Panc1 (cell line): Measurements from ENCODE around the gene FAM237B. TPM values are rescaled to one million over a fixed set of nuclear protein-coding genes. Genes with fewer than 3 reads are reported as not detected.
A peak's percentile ranks its signal among the peaks of the same experiment; 100 is the strongest.

Source experiments
- ATAC-seq: fragments of 200-7000 bp; cut with Tn5 transposase; 2 replicates; pipeline ENCODE4 v1.9.1; 2020; ENCODE audit warnings: mild to moderate bottlenecking, moderate library complexity
- BruUV-seq: library from RNA; stranded (reverse); fragments of 400-500 nt; replicated peaks from 2 replicates; lab custom pipeline; 2021; lab: Mats Ljungman, UMichigan
- CTCF ChIA-PET: fragments of 300-600 bp; sonication (Branson Sonifier 250); formaldehyde crosslinking; loops from one replicate; lab custom pipeline; 2022; ENCODE audit warnings: antibody characterized with exemption; lab: Charles Lee
- POLR2A ChIA-PET: fragments of 300-600 bp; sonication (Branson Sonifier 250); formaldehyde crosslinking; loops from one replicate; lab custom pipeline; 2022; ENCODE audit warnings: antibody characterized with exemption; lab: Charles Lee
- DNase-seq: peaks from one replicate; pipeline ENCODE4 v3.0.0-alpha.2; 2010; ENCODE audit warnings: low read depth, low spot score
- H3K27ac ChIP-seq: 2 replicates; pipeline ENCODE4 v1.5.1; 2011; ENCODE audit warnings: mild to moderate bottlenecking, low read length, inconsistent platforms
- H3K27me3 ChIP-seq: fragments of 200-500 bp; sonication (Bioruptor generic); 2 replicates; pipeline ENCODE4 v1.6.0; 2014; ENCODE audit warnings: low read length, inconsistent platforms; ENCODE audit not compliant: control insufficient read depth, insufficient read depth
- H3K36me3 ChIP-seq: fragments of 200-500 bp; sonication (Bioruptor generic); 2 replicates; pipeline ENCODE4 v1.5.1; 2014; ENCODE audit warnings: inconsistent platforms, mild to moderate bottlenecking, low read length, moderate library complexity; ENCODE audit not compliant: control insufficient read depth, insufficient read depth
- H3K4me1 ChIP-seq: 2 replicates; pipeline ENCODE4 v1.5.1; 2011; ENCODE audit warnings: inconsistent platforms, mild to moderate bottlenecking, low read length, moderate library complexity; ENCODE audit not compliant: control insufficient read depth, insufficient read depth
- H3K4me3 ChIP-seq, 2 experiments: 2 replicates each; pipeline ENCODE4 v1.5.1; 2011 to 2012; ENCODE audit warnings: low read depth in 2 of 2, low read length in 2 of 2, mild to moderate bottlenecking in 2 of 2, inconsistent platforms in 1 of 2, moderate library complexity in 1 of 2
- H3K9me3 ChIP-seq: fragments of 200-500 bp; sonication (Bioruptor generic); 2 replicates; pipeline ENCODE4 v1.5.1; 2014; ENCODE audit warnings: low read depth, mild to moderate bottlenecking, inconsistent platforms, low read length, moderate library complexity; ENCODE audit not compliant: control insufficient read depth, insufficient read depth
- POLR2AphosphoS5 ChIP-seq: IDR thresholded peaks from 2 replicates; pipeline ENCODE4 v1.6.1; 2012; ENCODE audit warnings: mild to moderate bottlenecking, low read depth, low read length, moderate library complexity
- SIN3A ChIP-seq: IDR thresholded peaks from 2 replicates; pipeline ENCODE4 v1.6.1; 2012; ENCODE audit warnings: low read depth, mild to moderate bottlenecking, low read length, moderate library complexity, borderline replicate concordance; ENCODE audit not compliant: insufficient read depth
- TCF7L2 ChIP-seq: IDR thresholded peaks from 2 replicates; pipeline ENCODE4 v1.6.1; 2011; ENCODE audit warnings: mild to moderate bottlenecking, low read depth, low read length, inconsistent platforms
- in situ Hi-C: cut with HindIII; loops from 2 replicates; pipeline ENCODE4 v1.10.0; 2016; ENCODE audit warnings: low sequenced_read_pairs, low pct_unique_long_range_greater_than_20kb
- intact Hi-C: fragments of 100-400 bp; cut with micrococcal nuclease; formaldehyde crosslinking; loops from one replicate; pipeline ENCODE4 v1.10.0; 2022; ENCODE audit not compliant: unreplicated experiment
- total RNA-seq: library from RNA; stranded (reverse); gene quantifications from one replicate; pipeline ENCODE4 v1.2.1, GENCODE V29; 2021; ENCODE audit not compliant: unreplicated experiment
- TF ChIP-seq, protein P1 (sequence below): fragments of 450-650 bp; IDR thresholded peaks from 2 replicates; pipeline ENCODE4 v1.5.1; 2017; ENCODE audit warnings: mild to moderate bottlenecking
- TF ChIP-seq, protein P2 (sequence below), 2 experiments: IDR thresholded peaks; 2 replicates each; pipeline ENCODE4 v1.6.1; 2011 to 2012; ENCODE audit warnings: low read depth in 2 of 2, control low read depth in 1 of 2, low read length in 1 of 2, mild to moderate bottlenecking in 1 of 2, moderate library complexity in 1 of 2; ENCODE audit not compliant: insufficient read depth in 1 of 2

The FAM237B gene
- total RNA-seq, 1 experiment from 2014 or later, result not detected

DNA sequence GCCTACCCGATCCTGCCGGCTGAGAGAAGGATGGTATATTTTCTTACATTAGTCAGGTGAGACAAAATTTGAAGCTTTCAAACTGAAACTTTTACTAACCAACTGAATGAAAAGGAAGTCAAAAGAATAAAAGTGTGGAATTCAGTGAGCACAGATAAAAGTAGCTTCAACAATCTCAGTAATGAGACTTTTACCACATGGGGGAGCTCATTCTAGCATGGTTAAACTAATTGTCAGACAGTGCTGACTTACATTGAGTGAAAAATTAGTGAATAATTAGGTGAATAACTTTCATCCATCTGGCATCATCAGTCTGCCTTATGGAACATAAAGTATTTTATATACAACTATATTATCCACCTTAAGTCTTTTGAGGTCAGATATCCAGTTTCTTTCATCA lies 8.4 kb downstream of the FAM237B start:
- Histone ChIP-seq H3K27me3 (peaks cover 8% of the 10 kb centered on the region), H3K4me1 (no peaks in the 10 kb centered on the region), H3K4me3 (no peak overlapping the region), H3K36me3 (no peaks in the 10 kb centered on the region), H3K9me3 (no peaks in the 10 kb centered on the region), H3K27ac (no peak overlapping the region)
- TF ChIP-seq POLR2AphosphoS5, result no peak
- TF ChIP-seq SIN3A, result no peak
- TF ChIP-seq, protein P1, sequence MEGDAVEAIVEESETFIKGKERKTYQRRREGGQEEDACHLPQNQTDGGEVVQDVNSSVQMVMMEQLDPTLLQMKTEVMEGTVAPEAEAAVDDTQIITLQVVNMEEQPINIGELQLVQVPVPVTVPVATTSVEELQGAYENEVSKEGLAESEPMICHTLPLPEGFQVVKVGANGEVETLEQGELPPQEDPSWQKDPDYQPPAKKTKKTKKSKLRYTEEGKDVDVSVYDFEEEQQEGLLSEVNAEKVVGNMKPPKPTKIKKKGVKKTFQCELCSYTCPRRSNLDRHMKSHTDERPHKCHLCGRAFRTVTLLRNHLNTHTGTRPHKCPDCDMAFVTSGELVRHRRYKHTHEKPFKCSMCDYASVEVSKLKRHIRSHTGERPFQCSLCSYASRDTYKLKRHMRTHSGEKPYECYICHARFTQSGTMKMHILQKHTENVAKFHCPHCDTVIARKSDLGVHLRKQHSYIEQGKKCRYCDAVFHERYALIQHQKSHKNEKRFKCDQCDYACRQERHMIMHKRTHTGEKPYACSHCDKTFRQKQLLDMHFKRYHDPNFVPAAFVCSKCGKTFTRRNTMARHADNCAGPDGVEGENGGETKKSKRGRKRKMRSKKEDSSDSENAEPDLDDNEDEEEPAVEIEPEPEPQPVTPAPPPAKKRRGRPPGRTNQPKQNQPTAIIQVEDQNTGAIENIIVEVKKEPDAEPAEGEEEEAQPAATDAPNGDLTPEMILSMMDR, result peak; percentile 20; the same call in 1 of the 2 replicates
- DNase-seq, result no peak
- no peak for ATAC-seq
- ChIA-PET CTCF (interaction anchor here (0.6 to 0.7 kb wide), 2 partner anchors 9 to 12 kb away, joined by 4 to 5 read pairs; no protein-coding TSS in a partner anchor), POLR2A (no interaction called here)
- in situ Hi-C loops, result no loop called here
- intact Hi-C loops, result no loop called here
- no TSS peak for BruUV-seq

DNA sequence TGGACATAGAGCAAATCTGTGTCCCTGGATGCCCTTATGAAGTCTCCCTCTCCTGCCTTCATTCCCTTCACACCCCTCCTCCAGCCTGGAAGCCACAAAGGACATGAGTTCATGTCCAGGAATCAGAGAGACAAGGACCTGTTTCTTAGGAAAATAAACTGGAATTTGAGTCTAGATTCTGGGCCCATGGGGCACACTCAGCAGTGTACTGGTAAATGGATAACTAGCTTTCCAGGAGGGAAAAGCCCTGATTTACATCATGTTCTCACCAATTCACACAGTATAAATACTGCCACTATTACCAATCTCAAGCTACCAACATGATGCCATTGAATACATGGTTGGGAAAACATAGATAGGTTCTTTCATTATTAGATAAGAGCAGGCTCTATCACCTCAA lies 9.9 kb downstream of the FAM237B start:
- ATAC-seq (no peak), DNase-seq (no peak)
- H3K4me3 ChIP-seq, result no peak overlapping the region
- ChIA-PET POLR2A (no interaction called here), CTCF (no interaction called here)
- intact Hi-C loops, result no loop called here
- no peaks in the 10 kb centered on the region for H3K27me3 ChIP-seq
- no peaks in the 10 kb centered on the region for H3K9me3 ChIP-seq
- TF ChIP-seq, protein P1, result no peak
- TF ChIP-seq POLR2AphosphoS5, result no peak
- TF ChIP-seq, protein P2, sequence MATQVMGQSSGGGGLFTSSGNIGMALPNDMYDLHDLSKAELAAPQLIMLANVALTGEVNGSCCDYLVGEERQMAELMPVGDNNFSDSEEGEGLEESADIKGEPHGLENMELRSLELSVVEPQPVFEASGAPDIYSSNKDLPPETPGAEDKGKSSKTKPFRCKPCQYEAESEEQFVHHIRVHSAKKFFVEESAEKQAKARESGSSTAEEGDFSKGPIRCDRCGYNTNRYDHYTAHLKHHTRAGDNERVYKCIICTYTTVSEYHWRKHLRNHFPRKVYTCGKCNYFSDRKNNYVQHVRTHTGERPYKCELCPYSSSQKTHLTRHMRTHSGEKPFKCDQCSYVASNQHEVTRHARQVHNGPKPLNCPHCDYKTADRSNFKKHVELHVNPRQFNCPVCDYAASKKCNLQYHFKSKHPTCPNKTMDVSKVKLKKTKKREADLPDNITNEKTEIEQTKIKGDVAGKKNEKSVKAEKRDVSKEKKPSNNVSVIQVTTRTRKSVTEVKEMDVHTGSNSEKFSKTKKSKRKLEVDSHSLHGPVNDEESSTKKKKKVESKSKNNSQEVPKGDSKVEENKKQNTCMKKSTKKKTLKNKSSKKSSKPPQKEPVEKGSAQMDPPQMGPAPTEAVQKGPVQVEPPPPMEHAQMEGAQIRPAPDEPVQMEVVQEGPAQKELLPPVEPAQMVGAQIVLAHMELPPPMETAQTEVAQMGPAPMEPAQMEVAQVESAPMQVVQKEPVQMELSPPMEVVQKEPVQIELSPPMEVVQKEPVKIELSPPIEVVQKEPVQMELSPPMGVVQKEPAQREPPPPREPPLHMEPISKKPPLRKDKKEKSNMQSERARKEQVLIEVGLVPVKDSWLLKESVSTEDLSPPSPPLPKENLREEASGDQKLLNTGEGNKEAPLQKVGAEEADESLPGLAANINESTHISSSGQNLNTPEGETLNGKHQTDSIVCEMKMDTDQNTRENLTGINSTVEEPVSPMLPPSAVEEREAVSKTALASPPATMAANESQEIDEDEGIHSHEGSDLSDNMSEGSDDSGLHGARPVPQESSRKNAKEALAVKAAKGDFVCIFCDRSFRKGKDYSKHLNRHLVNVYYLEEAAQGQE (IDR thresholded peaks at IDR 0.05; ENCODE audit: insufficient read depth in 1 of 2, low read depth in 2 of 2, low read length in 1 of 2), result no peak
- TF ChIP-seq SIN3A, result no peak
- no peak for TF ChIP-seq TCF7L2
- in situ Hi-C loops, result no loop called here
- BruUV-seq, result no TSS peak
- no peaks in the 10 kb centered on the region for H3K4me1 ChIP-seq
- no peak overlapping the region for H3K27ac ChIP-seq
- H3K36me3 ChIP-seq, result no peaks in the 10 kb centered on the region
